HepG2 (cell line): Measurements from ENCODE around the gene ULK3. TPM values are rescaled to one million over a fixed set of nuclear protein-coding genes. Genes with fewer than 3 reads are reported as not detected.
A peak's percentile ranks its signal among the peaks of the same experiment; 100 is the strongest.

Experiments used
- ATAC-seq: fragments of 200-7000 bp; cut with Tn5 transposase; 3 replicates; pipeline ENCODE4 v1.9.1; 2020; ENCODE audit warnings: mild to moderate bottlenecking, moderate library complexity
- BruUV-seq: library from RNA; stranded (reverse); fragments of 400-500 nt; replicated peaks from 2 replicates; lab custom pipeline; 2021; lab: Mats Ljungman, UMichigan
- CTCF ChIA-PET: fragments of 300-600 bp; formaldehyde crosslinking; extraction: SDS; loops from one replicate; lab custom pipeline; 2021; ENCODE audit warnings: low total read pairs, inconsistent platforms, low intra/inter-chr PET ratio; lab: Yijun Ruan, JAX
- POLR2A ChIA-PET: fragments of 350-600 bp; sonication (Branson Sonifier 250); formaldehyde crosslinking; loops from one replicate; lab custom pipeline; 2020; ENCODE audit warnings: antibody characterized with exemption, inconsistent platforms; lab: Yijun Ruan, JAX
- DNase-seq: peaks from one replicate; pipeline ENCODE4 v3.0.0-alpha.2; 2015; ENCODE audit warnings: low spot score
- FAIRE-seq: peaks from 3 replicates; lab custom pipeline; 2011; peaks lifted over from hg19 to GRCh38; lab: Jason Lieb, UNC
- H2AFZ ChIP-seq: one replicate; pipeline ENCODE4 v1.6.1; 2011; ENCODE audit warnings: low read length, inconsistent platforms
- H3K27ac ChIP-seq: fragments of 300-600 bp; 3 replicates; pipeline ENCODE4 v1.8.0; 2011; ENCODE audit warnings: mixed run types, mild to moderate bottlenecking, mixed read lengths, low read length, inconsistent platforms; ENCODE audit not compliant: insufficient read depth; ENCODE audit errors: extremely low read length
- H3K27me3 ChIP-seq, 2 experiments: fragments of 200-600 bp in 1 of 2; 2 replicates in 1 of 2; 3 replicates in 1 of 2; pipeline versions ENCODE4 v1.6.0 to v1.8.0; 2011; ENCODE audit warnings: low read length in 2 of 2, mild to moderate bottlenecking in 2 of 2, moderate library complexity in 2 of 2, inconsistent platforms in 1 of 2; ENCODE audit not compliant: insufficient read depth in 2 of 2, control insufficient read depth in 1 of 2
- H3K36me3 ChIP-seq, 2 experiments: fragments of 200-600 bp in 1 of 2; replicated peaks in 1 of 2; 2 replicates in 1 of 2; 3 replicates in 1 of 2; pipeline versions ENCODE4 v1.5.1 to v1.8.0; 2011; ENCODE audit warnings: low read length in 2 of 2, inconsistent platforms in 1 of 2; ENCODE audit not compliant: insufficient read depth in 2 of 2, control insufficient read depth in 1 of 2
- H3K4me1 ChIP-seq: 2 replicates; pipeline ENCODE4 v1.5.1; 2012; ENCODE audit warnings: low read length, inconsistent platforms; ENCODE audit not compliant: insufficient read depth
- H3K4me2 ChIP-seq: 2 replicates; pipeline ENCODE4 v1.6.0; 2011; ENCODE audit warnings: low read depth, low read length, inconsistent platforms
- H3K4me3 ChIP-seq, 3 experiments: fragments of 200-600 bp in 1 of 3; sonication (generic), shearing (Covaris generic) in 1 of 3; replicated peaks in 1 of 3; 2 replicates each; pipeline ENCODE4 v1.5.1; 2011 to 2016; ENCODE audit warnings: low read length in 3 of 3, inconsistent platforms in 2 of 3, low read depth in 2 of 3, mild to moderate bottlenecking in 2 of 3, control low read depth in 1 of 3, mixed read lengths in 1 of 3; ENCODE audit not compliant: insufficient read depth in 1 of 3
- H3K79me2 ChIP-seq: one replicate; pipeline ENCODE4 v1.6.1; 2011; ENCODE audit warnings: low read length, inconsistent platforms; ENCODE audit not compliant: insufficient read depth
- H3K9ac ChIP-seq: 2 replicates; pipeline ENCODE4 v1.6.0; 2011; ENCODE audit warnings: mild to moderate bottlenecking, low read depth, low read length, inconsistent platforms; ENCODE audit not compliant: insufficient read depth
- H3K9me3 ChIP-seq: 2 replicates; pipeline ENCODE4 v1.5.1; 2012; ENCODE audit warnings: mild to moderate bottlenecking, low read length
- H4K20me1 ChIP-seq: 2 replicates; pipeline ENCODE4 v1.6.0; 2011; ENCODE audit warnings: inconsistent platforms, mild to moderate bottlenecking, low read length, moderate library complexity; ENCODE audit not compliant: insufficient read depth
- ARNT ChIP-seq: fragments of 450-650 bp; IDR thresholded peaks from 2 replicates; pipeline ENCODE4 v1.6.1; 2017
- HDAC2 ChIP-seq: sonication (generic); formaldehyde crosslinking; IDR thresholded peaks from 2 replicates; pipeline ENCODE4 v1.4.0; 2020; ENCODE audit warnings: missing genetic modification reagents
- KLF6 ChIP-seq: IDR thresholded peaks from 2 replicates; pipeline ENCODE4 v1.8.0; 2016; ENCODE audit warnings: missing biosample characterization, missing genetic modification reagents
- NR3C1 ChIP-seq: sonication (generic); formaldehyde crosslinking; IDR thresholded peaks from 2 replicates; pipeline ENCODE4 v1.4.0; 2020; ENCODE audit warnings: missing genetic modification reagents
- PRPF4 ChIP-seq: fragments of 200-400 bp; formaldehyde crosslinking; IDR thresholded peaks from 2 replicates; pipeline ENCODE4 v1.6.1; 2016; ENCODE audit warnings: low read length, low read depth; ENCODE audit not compliant: poor library complexity, severe bottlenecking
- ZNF124 ChIP-seq: sonication (generic); formaldehyde crosslinking; IDR thresholded peaks from 2 replicates; pipeline ENCODE4 v1.4.0; 2020; ENCODE audit warnings: missing genetic modification reagents
- ZNF530 ChIP-seq: sonication (generic); formaldehyde crosslinking; IDR thresholded peaks from 2 replicates; pipeline ENCODE4 v1.5.0; 2020; ENCODE audit warnings: low read depth, mild to moderate bottlenecking, missing genetic modification reagents
- ZNF572 ChIP-seq: sonication (generic); formaldehyde crosslinking; IDR thresholded peaks from 2 replicates; pipeline ENCODE4 v1.5.1; 2020; ENCODE audit warnings: mild to moderate bottlenecking, missing genetic modification reagents
- ZNF768 ChIP-seq: sonication (generic); formaldehyde crosslinking; IDR thresholded peaks from 2 replicates; pipeline ENCODE4 v1.4.0; 2020; ENCODE audit warnings: missing genetic modification reagents
- WGBS: methylation state at CpG from one replicate; pipeline ENCODE4 v1.1.6; 2017; ENCODE audit warnings: low lambda C conversion rate; 5-methylcytosine and 5-hydroxymethylcytosine counted together
- in situ Hi-C: cut with HindIII; loops from 2 replicates; pipeline ENCODE4 v1.10.0; 2017; ENCODE audit warnings: low pct_unique_long_range_greater_than_20kb; ENCODE audit not compliant: extremely low pct_ligation_motif_present
- intact Hi-C: fragments of 100-400 bp; cut with micrococcal nuclease; formaldehyde crosslinking; loops from one replicate; pipeline ENCODE4 v1.10.0; 2022; ENCODE audit not compliant: unreplicated experiment
- polyA plus RNA-seq, 8 experiments: library from polyadenylated mRNA; depleted of rRNA in 3 of 8; stranded (reverse) in 7 of 8; unstranded in 1 of 8; fragments of >200 nt; fragmentation: Illumina TruSeq in 4 of 8; extraction: Trizol in 4 of 8; gene quantifications; 2 replicates each; pipeline versions ENCODE4 v1.2.1 to v1.2.3, GENCODE V29; 2011 to 2016; ENCODE audit warnings: low read depth in 4 of 8, missing spikeins in 1 of 8, mixed read lengths in 1 of 8; ENCODE audit not compliant: insufficient read depth in 1 of 8
- total RNA-seq, 5 experiments: library from RNA; depleted of rRNA; stranded (reverse); fragments of >200 nt; fragmentation: Illumina TruSeq; extraction: Trizol; gene quantifications; 2 replicates each; pipeline ENCODE4 v1.2.3, GENCODE V29; 2016; ENCODE audit warnings: low read depth in 1 of 5
- TF ChIP-seq, protein P1 (sequence below): sonication (generic); formaldehyde crosslinking; IDR thresholded peaks from 2 replicates; pipeline ENCODE4 v1.4.0; 2020; ENCODE audit warnings: mild to moderate bottlenecking, missing genetic modification reagents

ULK3 gene
- total and polyA plus RNA-seq, 2 of the 13 experiments (the other 11 are each of a cell fraction or from before 2014, with no cell fraction given) = 15.2 to 23.7 TPM

GRCh38 chr15:74792227-74793016, 50.5 kb downstream of the ULK3 start:
- Histone ChIP-seq H3K9me3 (no peaks in the 10 kb centered on the region), H4K20me1 (peaks cover 27% of the 10 kb centered on the region; the same call in 1 of the 2 replicates), H3K4me3 (no peak overlapping the region), H2AFZ (no peak overlapping the region), H3K9ac (no peak overlapping the region), H3K27ac (no peak overlapping the region)
- DNase-seq = no peak
- TF ChIP-seq ZNF572 (CRISPR knock-in tag) = no peak
- TF ChIP-seq ZNF768 = peak; percentile 83
- TF ChIP-seq, all 625 proteins: peak for 1
- peaks cover 27% of the 10 kb centered on the region for H3K79me2 ChIP-seq
- 100% methylated on average over 4 of the region's 12 CpGs for WGBS
- H3K4me2 ChIP-seq = no peak overlapping the region
- H3K4me1 ChIP-seq = peaks cover 22% of the 10 kb centered on the region
- intact Hi-C loops (no loop called here), in situ Hi-C loops (no loop called here)
- ATAC-seq (no peak), FAIRE-seq (no peak)
- no TSS peak for BruUV-seq
- POLR2A ChIA-PET = interaction anchor here (0.6 to 3.7 kb wide), 3 partner anchors 9 to 194 kb away, joined by 3 to 13 read pairs (median 5); no protein-coding TSS in a partner anchor
- no peaks in the 10 kb centered on the region for H3K27me3 ChIP-seq
- H3K36me3 ChIP-seq = peaks cover 8 to 16% of the 10 kb centered on the region in 2 experiments; a peak in 3 of 5 replicates
- CTCF ChIA-PET = no interaction called here

DNA sequence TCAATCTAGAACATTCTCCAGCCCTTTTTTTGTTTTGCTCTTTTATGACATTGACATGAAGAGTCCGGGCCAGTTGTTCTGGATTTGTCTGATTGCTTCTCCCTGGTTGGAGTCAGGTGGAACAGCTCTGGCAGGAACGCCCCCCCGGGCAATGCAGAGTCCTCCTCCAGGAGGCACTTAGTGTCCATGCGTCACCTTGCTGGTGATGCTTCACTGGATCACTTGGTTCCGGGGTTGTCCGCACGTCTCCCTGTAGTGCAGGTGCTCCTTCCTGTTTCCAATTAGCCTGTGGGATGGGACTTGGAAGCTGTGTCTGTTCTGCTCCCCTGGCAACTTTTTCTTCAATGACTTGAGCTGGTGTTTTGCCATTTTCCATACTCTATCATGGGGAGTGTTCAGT, 51.3 kb downstream of the ULK3 start:
- Histone ChIP-seq H2AFZ (no peak overlapping the region), H3K4me2 (no peak overlapping the region), H3K4me1 (peaks cover 22% of the 10 kb centered on the region), H3K27ac (no peak overlapping the region), H3K27me3 (no peaks in the 10 kb centered on the region), H3K9ac (no peak overlapping the region), H3K79me2 (peaks cover 30% of the 10 kb centered on the region), H3K9me3 (no peaks in the 10 kb centered on the region), H3K36me3 (peaks cover 10 to 16% of the 10 kb centered on the region in 2 experiments; a peak in 3 of 5 replicates), H4K20me1 (peaks cover 27% of the 10 kb centered on the region; the same call in 1 of the 2 replicates), H3K4me3 (no peak overlapping the region)
- 97% methylated on average over 7 of the region's 7 CpGs for WGBS
- FAIRE-seq (no peak), DNase-seq (no peak), ATAC-seq (no peak)
- ChIA-PET POLR2A (interaction anchor here (3.7 kb wide), 1 partner anchor 8 kb away, joined by 13 read pairs; no protein-coding TSS in a partner anchor), CTCF (no interaction called here)
- in situ Hi-C loops (no loop called here), intact Hi-C loops (no loop called here)
- BruUV-seq = no TSS peak
- TF ChIP-seq ARNT (no peak), PRPF4 (no peak), HDAC2 (no peak), ZNF530 (no peak), KLF6 (CRISPR knock-in tag) (no peak), NR3C1 (no peak), ZNF124 (CRISPR knock-in tag) (no peak)
- TF ChIP-seq, protein P1, sequence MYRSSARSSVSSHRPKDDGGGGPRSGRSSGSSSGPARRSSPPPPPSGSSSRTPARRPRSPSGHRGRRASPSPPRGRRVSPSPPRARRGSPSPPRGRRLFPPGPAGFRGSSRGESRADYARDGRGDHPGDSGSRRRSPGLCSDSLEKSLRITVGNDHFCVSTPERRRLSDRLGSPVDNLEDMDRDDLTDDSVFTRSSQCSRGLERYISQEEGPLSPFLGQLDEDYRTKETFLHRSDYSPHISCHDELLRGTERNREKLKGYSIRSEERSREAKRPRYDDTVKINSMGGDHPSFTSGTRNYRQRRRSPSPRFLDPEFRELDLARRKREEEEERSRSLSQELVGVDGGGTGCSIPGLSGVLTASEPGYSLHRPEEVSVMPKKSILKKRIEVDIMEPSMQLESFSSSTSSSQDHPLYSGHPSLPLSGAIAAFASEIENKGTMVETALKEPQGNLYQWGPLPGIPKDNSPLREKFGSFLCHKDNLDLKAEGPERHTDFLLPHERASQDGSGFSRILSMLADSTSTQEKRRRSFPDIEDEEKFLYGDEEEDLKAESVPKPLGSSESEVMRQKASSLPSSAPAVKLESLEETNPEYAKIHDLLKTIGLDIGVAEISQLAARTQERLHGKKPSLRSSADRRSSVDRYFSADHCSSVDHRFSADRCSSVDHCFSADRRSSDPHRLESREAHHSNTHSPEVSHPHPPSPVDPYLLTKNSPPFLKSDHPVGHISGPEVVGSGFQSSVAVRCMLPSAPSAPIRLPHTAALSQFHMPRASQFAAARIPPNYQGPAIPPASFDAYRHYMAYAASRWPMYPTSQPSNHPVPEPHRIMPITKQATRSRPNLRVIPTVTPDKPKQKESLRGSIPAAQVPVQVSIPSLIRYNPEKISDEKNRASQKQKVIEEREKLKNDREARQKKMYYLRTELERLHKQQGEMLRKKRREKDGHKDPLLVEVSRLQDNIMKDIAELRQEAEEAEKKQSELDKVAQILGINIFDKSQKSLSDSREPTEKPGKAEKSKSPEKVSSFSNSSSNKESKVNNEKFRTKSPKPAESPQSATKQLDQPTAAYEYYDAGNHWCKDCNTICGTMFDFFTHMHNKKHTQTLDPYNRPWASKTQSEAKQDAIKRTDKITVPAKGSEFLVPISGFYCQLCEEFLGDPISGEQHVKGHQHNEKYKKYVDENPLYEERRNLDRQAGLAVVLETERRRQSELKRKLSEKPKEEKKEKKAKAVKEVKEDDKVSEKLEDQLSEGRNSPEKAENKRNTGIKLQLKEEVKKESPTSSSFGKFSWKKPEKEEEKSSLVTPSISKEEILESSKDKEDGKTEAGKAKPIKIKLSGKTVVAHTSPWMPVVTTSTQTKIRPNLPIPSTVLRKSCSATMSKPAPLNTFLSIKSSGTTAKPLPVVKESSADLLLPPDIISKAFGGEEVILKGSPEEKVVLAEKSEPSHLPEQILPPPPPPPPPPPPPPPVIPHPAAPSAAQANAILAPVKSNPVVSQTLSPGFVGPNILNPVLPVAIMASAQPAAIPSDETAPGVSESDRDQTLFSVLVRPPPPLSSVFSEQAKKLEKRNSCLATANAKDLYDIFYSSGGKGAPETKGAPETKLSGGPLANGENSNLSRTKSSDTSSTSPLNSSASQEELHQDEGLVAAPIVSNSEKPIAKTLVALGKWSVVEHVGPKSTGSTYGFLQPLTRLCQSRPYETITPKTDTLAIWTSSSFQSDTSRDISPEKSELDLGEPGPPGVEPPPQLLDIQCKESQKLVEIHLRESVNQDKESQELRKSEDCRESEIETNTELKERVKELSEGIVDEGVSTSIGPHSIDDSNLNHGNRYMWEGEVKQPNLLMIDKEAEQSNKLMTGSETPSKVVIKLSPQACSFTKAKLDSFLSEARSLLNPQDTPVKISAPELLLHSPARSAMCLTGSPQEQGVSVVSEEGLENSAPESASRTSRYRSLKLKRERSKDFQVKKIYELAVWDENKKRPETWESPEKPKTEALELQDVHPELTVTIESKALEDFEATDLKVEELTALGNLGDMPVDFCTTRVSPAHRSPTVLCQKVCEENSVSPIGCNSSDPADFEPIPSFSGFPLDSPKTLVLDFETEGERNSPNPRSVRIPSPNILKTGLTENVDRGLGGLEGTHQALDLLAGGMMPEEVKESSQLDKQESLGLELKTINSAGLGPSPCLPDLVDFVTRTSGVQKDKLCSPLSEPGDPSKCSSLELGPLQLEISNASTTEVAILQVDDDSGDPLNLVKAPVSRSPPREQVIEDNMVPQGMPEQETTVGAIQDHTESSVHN (CRISPR knock-in tag) = no peak
